ENCODE measurements around the gene TCEA3. TPM values are rescaled to one million over a fixed set of nuclear protein-coding genes. Genes with fewer than 3 reads are reported as not detected.

TCEA3 gene
- polyA plus RNA-seq, 1 donor (not counting 4 experiments of a cell fraction or from before 2014, with no cell fraction given) = 0.38 TPM

GRCh38 chr1:23450894-23451293 is 26.3 kb upstream of the TCEA3 start:
- no peak for FAIRE-seq
- no peak overlapping the region for H3K9ac ChIP-seq (ENCODE audit: control insufficient read depth, extremely low read depth, insufficient read depth, low read length)
- H3K4me1 ChIP-seq (ENCODE audit: control insufficient read depth, extremely low read depth, insufficient read depth, low read length) = peaks cover 42% of the 10 kb centered on the region
- no peak overlapping the region for H2AFZ ChIP-seq (ENCODE audit: control insufficient read depth, low read length)
- H4K20me1 ChIP-seq (ENCODE audit: control insufficient read depth, extremely low read depth, insufficient read depth, low read length) = peaks cover 7% of the 10 kb centered on the region
- peaks cover 3% of the 10 kb centered on the region for H3K9me1 ChIP-seq (ENCODE audit: control insufficient read depth, extremely low read depth, insufficient read depth, low read length)
- H3K79me2 ChIP-seq (ENCODE audit: control insufficient read depth, insufficient read depth, low read length) = no peaks in the 10 kb centered on the region
- no peak overlapping the region for H3K27ac ChIP-seq (ENCODE audit: control insufficient read depth, insufficient read depth, low read length)
- H3K4me3 ChIP-seq (ENCODE audit: control insufficient read depth in 2 of 3, extremely low read depth in 1 of 3, insufficient read depth in 2 of 3, low read depth in 1 of 3, low read length in 3 of 3) = no peak overlapping the region
- peaks cover 0 to 3% of the 10 kb centered on the region in 2 experiments for H3K36me3 ChIP-seq (ENCODE audit: control insufficient read depth in 2 of 2, extremely low read depth in 1 of 2, insufficient read depth in 2 of 2, low read length in 2 of 2)
- DNase-seq (ENCODE audit: low read depth, low spot score) = no peak
- H3K4me2 ChIP-seq (ENCODE audit: control insufficient read depth, extremely low read depth, insufficient read depth, low read depth, low read length) = no peak overlapping the region
- H3K27me3 ChIP-seq (ENCODE audit: control insufficient read depth, extremely low read depth, insufficient read depth, low read length) = peaks cover 35% of the 10 kb centered on the region
- no peak for TF ChIP-seq EZH2 (IDR thresholded peaks at IDR 0.05; ENCODE audit: low read length)
- TF ChIP-seq, protein P1, sequence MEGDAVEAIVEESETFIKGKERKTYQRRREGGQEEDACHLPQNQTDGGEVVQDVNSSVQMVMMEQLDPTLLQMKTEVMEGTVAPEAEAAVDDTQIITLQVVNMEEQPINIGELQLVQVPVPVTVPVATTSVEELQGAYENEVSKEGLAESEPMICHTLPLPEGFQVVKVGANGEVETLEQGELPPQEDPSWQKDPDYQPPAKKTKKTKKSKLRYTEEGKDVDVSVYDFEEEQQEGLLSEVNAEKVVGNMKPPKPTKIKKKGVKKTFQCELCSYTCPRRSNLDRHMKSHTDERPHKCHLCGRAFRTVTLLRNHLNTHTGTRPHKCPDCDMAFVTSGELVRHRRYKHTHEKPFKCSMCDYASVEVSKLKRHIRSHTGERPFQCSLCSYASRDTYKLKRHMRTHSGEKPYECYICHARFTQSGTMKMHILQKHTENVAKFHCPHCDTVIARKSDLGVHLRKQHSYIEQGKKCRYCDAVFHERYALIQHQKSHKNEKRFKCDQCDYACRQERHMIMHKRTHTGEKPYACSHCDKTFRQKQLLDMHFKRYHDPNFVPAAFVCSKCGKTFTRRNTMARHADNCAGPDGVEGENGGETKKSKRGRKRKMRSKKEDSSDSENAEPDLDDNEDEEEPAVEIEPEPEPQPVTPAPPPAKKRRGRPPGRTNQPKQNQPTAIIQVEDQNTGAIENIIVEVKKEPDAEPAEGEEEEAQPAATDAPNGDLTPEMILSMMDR (optimal IDR thresholded peaks at IDR 0.05 in 1 of 3, IDR thresholded peaks at IDR 0.05 in 1 of 3, conservative IDR thresholded peaks at IDR 0.05 in 1 of 3; ENCODE audit: extremely low read depth in 1 of 3, insufficient read depth in 2 of 3, low read length in 3 of 3) = no peak
- H3K9me3 ChIP-seq (ENCODE audit: control insufficient read depth, low read depth, low read length) = no peaks in the 10 kb centered on the region
- dilution Hi-C loops (cut with MboI; ENCODE audit: extremely low pct_ligation_motif_present, low sequenced_read_pairs) = no loop called here

- no peak overlapping the region for H3K4me2 ChIP-seq (ENCODE audit: control insufficient read depth, extremely low read depth, insufficient read depth, low read depth, low read length)
- H3K36me3 ChIP-seq (ENCODE audit: control insufficient read depth in 2 of 2, extremely low read depth in 1 of 2, insufficient read depth in 2 of 2, low read length in 2 of 2) = peaks cover 0 to 4% of the 10 kb centered on the region in 2 experiments
- H3K9me1 ChIP-seq (ENCODE audit: control insufficient read depth, extremely low read depth, insufficient read depth, low read length) = peaks cover 2% of the 10 kb centered on the region
- dilution Hi-C loops (cut with MboI; ENCODE audit: extremely low pct_ligation_motif_present, low sequenced_read_pairs) = no loop called here
- TF ChIP-seq, protein P1 (optimal IDR thresholded peaks at IDR 0.05 in 1 of 3, IDR thresholded peaks at IDR 0.05 in 1 of 3, conservative IDR thresholded peaks at IDR 0.05 in 1 of 3; ENCODE audit: extremely low read depth in 1 of 3, insufficient read depth in 2 of 3, low read length in 3 of 3) = no peak
- no peak for TF ChIP-seq EZH2 (IDR thresholded peaks at IDR 0.05; ENCODE audit: low read length)
- peaks cover 7% of the 10 kb centered on the region for H4K20me1 ChIP-seq (ENCODE audit: control insufficient read depth, extremely low read depth, insufficient read depth, low read length)
- DNase-seq (ENCODE audit: low read depth, low spot score) = no peak
- H3K79me2 ChIP-seq (ENCODE audit: control insufficient read depth, insufficient read depth, low read length) = no peaks in the 10 kb centered on the region
- H3K9ac ChIP-seq (ENCODE audit: control insufficient read depth, extremely low read depth, insufficient read depth, low read length) = no peak overlapping the region
- H3K27me3 ChIP-seq (ENCODE audit: control insufficient read depth, extremely low read depth, insufficient read depth, low read length) = peaks cover 25% of the 10 kb centered on the region
- H2AFZ ChIP-seq (ENCODE audit: control insufficient read depth, low read length) = no peak overlapping the region
- H3K4me1 ChIP-seq (ENCODE audit: control insufficient read depth, extremely low read depth, insufficient read depth, low read length) = peaks cover 33% of the 10 kb centered on the region
- no peaks in the 10 kb centered on the region for H3K9me3 ChIP-seq (ENCODE audit: control insufficient read depth, low read depth, low read length)
- FAIRE-seq = no peak
- H3K4me3 ChIP-seq (ENCODE audit: control insufficient read depth in 2 of 3, extremely low read depth in 1 of 3, insufficient read depth in 2 of 3, low read depth in 1 of 3, low read length in 3 of 3) = no peak overlapping the region
- no peak overlapping the region for H3K27ac ChIP-seq (ENCODE audit: control insufficient read depth, insufficient read depth, low read length)
Measured at GRCh38 chr1:23449958-23450357, 25.4 kb upstream of the TCEA3 start.

Measured in keratinocyte (primary cell).